ENCODE results near the gene SPEF2. TPM values are rescaled to one million over a fixed set of nuclear protein-coding genes. Genes with fewer than 3 reads are reported as not detected.

Gene SPEF2
- total and polyA plus RNA-seq, 9 of the 15 experiments (the other 6 are each of a cell fraction or from before 2014, with no cell fraction given) = 0.11 to 0.62 (median 0.20) TPM; not detected in 2

GRCh38 chr5:35828082-35828598 is 210.5 kb downstream of the SPEF2 start:
- CTCF ChIA-PET (ENCODE audit: low intra/inter-chr PET ratio) = no interaction called here
- no peak overlapping the region for H3K27ac ChIP-seq (ENCODE audit: extremely low read depth, low read depth, low read length)

More at GRCh38 chr5:35828082-35828598, 210.5 kb downstream of the SPEF2 start:
- no peak for DNase-seq (ENCODE audit: extremely low read depth in 1 of 4, low spot score in 3 of 4)
- WGBS (ENCODE audit: insufficient coverage, low coverage, missing lambda C conversion rate) = 0% methylated on average over 4 of the region's 4 CpGs
- H3K9me1 ChIP-seq (ENCODE audit: control insufficient read depth, insufficient read depth, low read length) = no peaks in the 10 kb centered on the region
- no peak for FAIRE-seq
- H4K20me1 ChIP-seq (replicated peaks; ENCODE audit: control insufficient read depth, insufficient read depth, low read length) = no peaks in the 10 kb centered on the region
- H3K4me3 ChIP-seq = no peak overlapping the region
- intact Hi-C loops (cut with micrococcal nuclease) = no loop called here
- H3K9me3 ChIP-seq (replicated peaks; ENCODE audit: control insufficient read depth, insufficient read depth, low read depth, low read length) = no peaks in the 10 kb centered on the region
- no peak overlapping the region for H2AFZ ChIP-seq (ENCODE audit: low read depth, low read length)
- H3K4me1 ChIP-seq (replicated peaks in 1 of 2; ENCODE audit: control insufficient read depth in 2 of 2, insufficient read depth in 2 of 2, low read length in 2 of 2) = no peaks in the 10 kb centered on the region
- no peak for ATAC-seq
- in situ Hi-C loops (cut with MboI) = no loop called here
- POLR2A ChIA-PET = no interaction called here
- no peak overlapping the region for H3K4me2 ChIP-seq (ENCODE audit: insufficient read depth, low read length)
- H3K9ac ChIP-seq (ENCODE audit: insufficient read depth in 1 of 2, low read depth in 2 of 2, low read length in 2 of 2) = no peak overlapping the region
- H3K36me3 ChIP-seq (ENCODE audit: control insufficient read depth, insufficient read depth, low read length) = no peaks in the 10 kb centered on the region
- no TSS peak for BruUV-seq (replicated peaks)
- H3K27me3 ChIP-seq (ENCODE audit: control insufficient read depth in 2 of 2, insufficient read depth in 2 of 2, low read length in 2 of 2) = no peaks in the 10 kb centered on the region
- TF ChIP-seq GTF3C2 (IDR thresholded peaks at IDR 0.05; ENCODE audit: borderline replicate concordance, extremely low read depth, insufficient read length) (no peak), ZNF121 (CRISPR knock-in tag; conservative IDR thresholded peaks at IDR 0.05) (no peak), PHF21A (IDR thresholded peaks at IDR 0.05; ENCODE audit: borderline replicate concordance, low read depth) (no peak), LCOR (CRISPR knock-in tag; IDR thresholded peaks at IDR 0.05) (no peak), HDAC8 (tag; IDR thresholded peaks at IDR 0.05) (no peak), ZBTB43 (CRISPR knock-in tag; IDR thresholded peaks at IDR 0.05) (no peak), NFIX (CRISPR knock-in tag; IDR thresholded peaks at IDR 0.05; ENCODE audit: low read depth) (no peak), ZNF780A (CRISPR knock-in tag; IDR thresholded peaks at IDR 0.05) (no peak), DEAF1 (CRISPR knock-in tag; IDR thresholded peaks at IDR 0.05) (no peak), BRD9 (IDR thresholded peaks at IDR 0.05; ENCODE audit: low read depth, partially characterized antibody) (no peak), ZNF174 (CRISPR knock-in tag; IDR thresholded peaks at IDR 0.05) (no peak), HNRNPK (IDR thresholded peaks at IDR 0.05; ENCODE audit: low read depth, low read length, poor library complexity, severe bottlenecking) (no peak), CREB3 (tag; conservative IDR thresholded peaks at IDR 0.05; ENCODE audit: low read depth) (no peak), ZNF77 (CRISPR knock-in tag; IDR thresholded peaks at IDR 0.05) (no peak)
- no peaks in the 10 kb centered on the region for H3K79me2 ChIP-seq (ENCODE audit: control insufficient read depth, insufficient read depth, low read length)
